GM21825 (cell line): ENCODE measurements around the gene MIOS.

Source experiments
- ATAC-seq: cut with Tn5 transposase; IDR thresholded peaks from one replicate; pipeline ENCODE4 v1.9.1; 2021; ENCODE audit warnings: mild to moderate bottlenecking, moderate library complexity; ENCODE audit not compliant: unreplicated experiment

MIOS gene

DNA sequence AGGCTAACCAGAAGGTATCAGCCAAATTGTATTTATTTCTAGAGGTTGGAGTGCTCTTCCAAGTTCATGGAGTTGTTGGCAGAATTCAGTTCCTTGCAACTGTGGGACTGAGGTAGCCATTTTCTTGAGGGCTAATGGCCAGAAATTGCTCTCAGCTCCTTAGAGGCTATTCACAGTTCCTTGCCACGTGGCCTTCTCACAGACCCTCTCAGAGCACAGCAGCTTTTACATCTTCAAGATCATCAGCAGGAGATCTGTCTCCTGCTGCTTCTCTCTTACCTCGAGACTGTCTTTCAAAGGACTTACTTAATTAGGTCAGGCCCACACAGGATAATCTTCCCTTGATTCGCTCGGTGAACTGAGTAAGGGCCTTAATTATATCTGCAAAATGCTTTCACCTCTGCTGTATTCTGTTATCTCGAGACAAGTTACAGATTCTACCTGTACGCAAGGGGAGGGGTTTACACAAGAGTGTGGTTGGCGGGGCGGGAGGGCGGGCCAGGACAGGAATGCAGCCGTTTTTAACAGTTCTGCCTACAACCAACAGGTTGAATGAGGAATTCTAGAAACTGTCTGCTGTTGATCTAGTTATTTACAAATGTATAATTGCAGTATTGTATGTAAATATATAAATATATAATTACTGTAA lies 15.0 kb downstream of the MIOS start:
- ATAC-seq: no peak

DNA sequence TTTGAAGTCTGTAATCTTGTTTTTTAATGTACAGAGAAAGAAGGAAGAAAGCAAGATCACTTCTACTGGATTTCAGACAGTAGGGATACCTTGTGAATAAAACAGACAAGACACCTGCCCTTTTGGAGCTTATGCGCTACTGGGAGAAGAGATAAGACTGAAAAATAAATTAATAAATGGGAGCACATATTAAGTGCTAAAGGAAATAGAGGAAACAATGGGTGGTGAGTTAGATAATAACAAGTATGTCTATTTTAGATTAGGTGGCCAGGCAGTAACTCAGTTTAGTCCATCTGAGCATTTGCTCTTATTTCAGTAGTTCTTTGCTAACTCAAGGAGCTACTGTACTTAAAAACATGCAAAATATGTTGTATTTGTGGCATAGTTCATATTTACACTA lies 15.9 kb downstream of the MIOS start:
- no peak for ATAC-seq

DNA sequence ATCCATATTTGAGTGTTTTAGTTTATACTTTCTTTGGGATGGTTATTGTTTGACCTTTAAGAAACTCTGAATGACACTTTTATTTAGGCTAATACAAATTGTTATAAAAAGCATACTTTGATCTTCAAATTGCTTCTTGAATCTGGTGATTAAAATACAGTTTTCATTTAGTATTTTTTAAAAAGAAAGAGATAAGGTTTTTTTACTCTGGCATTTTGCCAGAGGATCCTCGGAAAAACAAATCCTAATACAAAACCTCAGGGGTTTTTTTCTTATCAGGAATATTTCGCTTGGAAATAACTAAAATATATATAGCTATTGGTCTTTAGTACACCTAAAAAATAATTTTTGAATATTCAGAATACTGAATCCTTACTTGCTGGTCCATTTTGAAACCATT lies 17.0 kb downstream of the MIOS start:
- ATAC-seq: no peak

DNA sequence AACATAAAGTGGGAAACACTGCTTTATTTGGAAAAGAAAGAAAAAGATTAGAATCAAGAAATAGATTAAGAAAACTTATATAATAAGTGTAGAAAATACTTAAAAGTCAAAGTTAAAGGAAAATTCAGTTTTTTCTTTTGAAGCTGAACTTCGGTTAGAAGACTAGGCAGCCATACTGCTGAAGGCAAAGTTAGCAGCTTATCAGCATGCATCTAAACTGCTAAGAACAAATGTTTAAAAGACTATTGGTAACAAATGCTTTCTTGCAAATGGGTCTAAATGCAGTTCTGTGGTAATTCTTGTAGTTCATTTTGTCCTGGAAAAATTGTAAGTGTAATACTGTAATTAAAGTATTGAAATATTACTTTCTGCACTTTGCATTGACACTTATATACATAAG lies 18.0 kb downstream of the MIOS start:
- ATAC-seq: no peak

DNA sequence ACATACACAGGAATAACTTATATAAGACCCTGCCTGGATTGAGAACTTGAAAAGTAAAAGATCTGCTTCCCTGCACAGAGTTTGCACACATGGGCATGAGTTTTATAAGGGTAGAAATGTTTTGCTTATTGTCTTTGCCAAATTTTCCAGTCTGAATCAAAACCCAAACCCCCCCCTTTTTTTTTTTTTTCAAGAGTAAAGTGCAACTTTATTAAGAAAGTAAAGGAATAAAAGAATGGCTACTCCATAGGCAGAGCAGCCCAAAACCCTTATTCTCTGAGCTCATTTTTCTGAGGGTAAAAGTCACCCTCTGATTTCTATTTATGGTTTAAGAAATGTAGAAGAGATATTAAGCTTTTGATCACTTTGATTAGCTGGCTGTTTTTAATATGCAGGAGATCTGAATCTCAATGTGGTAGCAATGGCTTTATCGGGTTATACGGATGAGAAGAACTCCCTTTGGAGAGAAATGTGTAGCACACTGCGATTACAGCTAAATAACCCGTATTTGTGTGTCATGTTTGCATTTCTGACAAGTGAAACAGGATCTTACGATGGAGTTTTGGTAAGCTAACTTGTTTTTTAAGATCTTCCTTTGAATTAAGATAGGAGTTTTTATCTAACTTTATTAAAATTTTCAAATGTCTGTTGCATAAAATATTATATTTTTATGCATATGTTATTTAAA lies 18.7 kb downstream of the MIOS start:
- ATAC-seq: no peak

DNA sequence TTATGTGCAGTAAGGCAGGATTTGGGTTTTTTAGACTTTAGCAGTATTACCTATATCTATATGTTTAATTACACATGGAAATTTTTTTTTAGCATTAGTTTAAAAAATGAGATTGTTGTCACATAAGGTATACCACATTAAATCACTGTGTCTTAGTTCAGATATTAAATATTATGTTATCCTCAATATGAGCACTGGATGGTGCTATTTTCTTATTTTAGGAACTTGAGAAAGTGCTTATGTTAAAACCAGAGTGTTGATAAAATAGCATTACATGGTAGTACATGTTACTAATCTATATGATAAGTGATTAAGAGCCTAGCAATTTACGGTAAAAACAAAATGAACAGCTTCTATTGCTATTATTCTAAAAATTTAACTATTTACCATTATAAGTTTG lies 28.8 kb downstream of the MIOS start:
- ATAC-seq: no peak

DNA sequence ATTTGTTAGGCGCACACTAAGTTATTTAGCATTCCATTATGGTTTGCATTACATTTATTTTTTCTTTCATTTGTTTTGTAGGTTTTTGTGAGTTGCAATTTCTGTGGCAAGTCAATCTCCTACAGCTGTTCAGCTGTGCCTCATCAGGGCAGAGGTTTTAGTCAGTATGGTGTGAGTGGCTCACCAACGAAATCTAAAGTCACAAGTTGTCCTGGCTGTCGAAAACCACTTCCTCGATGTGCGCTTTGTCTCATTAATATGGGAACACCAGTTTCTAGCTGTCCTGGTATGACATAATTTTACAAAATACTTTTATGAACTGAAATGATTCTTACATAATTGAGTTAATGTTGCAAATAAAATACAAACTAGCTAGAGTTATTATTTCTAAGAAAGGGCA lies 29.5 kb downstream of the MIOS start:
- no peak for ATAC-seq

DNA sequence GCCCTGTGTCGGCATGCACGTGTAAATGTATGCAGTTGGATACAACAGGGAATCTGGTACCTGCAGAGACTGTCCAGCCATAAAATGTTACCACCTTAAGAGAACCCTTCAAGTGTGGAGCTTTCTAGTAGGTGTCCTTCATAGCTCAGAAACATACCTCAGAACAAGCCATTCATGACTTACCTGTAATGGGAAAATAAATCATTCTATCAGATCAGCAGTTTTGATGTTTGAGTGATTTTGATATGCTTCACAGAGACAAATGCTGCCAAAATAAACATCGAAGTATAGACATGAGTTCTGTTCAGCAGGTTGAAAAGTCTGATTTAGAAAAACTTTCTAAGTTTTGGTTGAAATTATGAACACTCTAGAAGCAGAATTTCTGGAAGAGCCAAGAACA lies 40.3 kb downstream of the MIOS start:
- ATAC-seq: no peak

DNA sequence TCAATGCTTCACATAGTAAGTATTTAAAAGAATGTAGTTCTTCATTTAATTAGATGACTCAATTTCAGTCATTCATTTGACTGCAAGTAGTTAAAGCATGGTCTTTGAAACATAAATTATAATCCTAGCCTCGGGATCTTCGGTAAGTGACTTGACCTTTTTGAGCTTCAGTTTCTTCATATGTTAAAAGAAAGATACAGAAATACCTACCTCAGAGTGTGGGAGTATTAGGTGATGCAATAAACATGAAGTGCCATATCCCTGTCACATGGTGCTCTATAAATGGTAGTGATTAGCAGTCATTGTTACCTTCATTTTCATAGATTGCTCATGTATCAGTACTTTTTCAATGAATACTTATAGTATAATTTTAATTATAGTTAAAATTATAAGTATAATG lies 42.6 kb downstream of the MIOS start:
- ATAC-seq: no peak

DNA sequence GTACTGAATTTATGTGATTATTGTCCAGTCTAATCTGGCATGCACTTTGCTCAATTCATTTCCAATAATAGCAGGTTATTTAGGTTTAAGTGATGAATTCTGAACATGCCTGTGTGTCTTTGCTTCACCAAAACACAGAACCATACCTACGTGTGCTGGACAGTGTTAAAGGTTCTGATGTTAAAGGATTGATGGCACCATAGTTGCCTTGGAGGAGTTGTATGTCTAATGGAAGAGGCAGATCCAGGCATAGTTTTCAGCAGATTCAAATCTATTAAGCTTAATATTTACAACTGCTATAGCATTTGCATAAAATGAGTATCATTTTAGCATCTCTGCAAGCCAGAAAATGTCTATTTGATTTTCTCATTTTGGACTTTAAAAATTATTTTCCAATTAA lies 45.8 kb downstream of the MIOS start:
- no peak for ATAC-seq

DNA sequence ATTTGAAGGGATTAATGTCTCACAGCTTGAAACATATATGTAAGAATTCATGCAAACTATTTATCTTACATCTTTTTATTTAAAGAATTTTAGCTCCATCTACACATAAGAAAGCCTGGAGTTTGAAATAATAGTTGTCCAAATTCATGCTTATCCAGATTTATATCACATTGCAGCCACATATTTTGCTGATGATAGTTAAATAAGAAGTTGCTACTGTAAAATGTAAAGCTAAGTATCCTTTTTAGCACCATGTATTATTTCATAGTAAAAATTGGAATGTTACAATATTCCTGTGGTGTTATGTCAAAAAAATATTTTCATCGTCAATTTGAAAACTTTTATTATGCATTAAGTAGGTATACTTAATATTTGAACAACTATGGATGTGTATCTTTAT lies 46.5 kb downstream of the MIOS start:
- no peak for ATAC-seq

DNA sequence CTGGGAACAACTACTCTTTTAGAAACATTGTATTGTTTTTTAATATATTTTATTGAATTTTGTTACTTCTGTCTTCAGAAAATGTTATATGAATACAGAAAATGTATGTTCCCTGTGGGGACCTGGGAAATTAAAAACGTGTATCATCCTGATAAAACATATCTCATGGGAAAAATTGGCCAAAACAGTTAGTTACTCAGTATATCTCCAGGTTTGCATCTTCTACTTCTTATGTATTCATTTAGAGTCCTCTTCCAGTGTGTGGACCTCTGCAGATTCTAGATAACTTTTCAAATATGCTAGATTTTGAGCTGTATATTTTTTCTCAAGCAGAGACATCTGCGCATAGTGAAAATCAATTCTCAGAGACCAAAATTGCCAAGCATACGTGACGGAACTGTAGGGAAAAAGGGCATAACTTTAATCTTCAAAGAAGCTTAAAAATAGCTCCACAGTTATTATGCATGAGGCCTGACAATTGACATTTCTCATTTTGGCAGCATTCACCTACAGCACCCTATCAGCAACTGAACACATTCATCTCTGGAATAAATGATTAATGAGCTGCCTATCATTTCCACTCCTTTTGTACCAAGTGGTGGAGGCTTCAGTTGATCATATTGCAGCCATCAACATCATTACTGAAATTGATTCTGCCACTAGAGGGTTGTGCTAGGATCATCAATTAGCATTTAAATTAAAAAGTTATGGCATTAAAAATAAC lies 47.5 kb downstream of the MIOS start:
- ATAC-seq: no peak

DNA sequence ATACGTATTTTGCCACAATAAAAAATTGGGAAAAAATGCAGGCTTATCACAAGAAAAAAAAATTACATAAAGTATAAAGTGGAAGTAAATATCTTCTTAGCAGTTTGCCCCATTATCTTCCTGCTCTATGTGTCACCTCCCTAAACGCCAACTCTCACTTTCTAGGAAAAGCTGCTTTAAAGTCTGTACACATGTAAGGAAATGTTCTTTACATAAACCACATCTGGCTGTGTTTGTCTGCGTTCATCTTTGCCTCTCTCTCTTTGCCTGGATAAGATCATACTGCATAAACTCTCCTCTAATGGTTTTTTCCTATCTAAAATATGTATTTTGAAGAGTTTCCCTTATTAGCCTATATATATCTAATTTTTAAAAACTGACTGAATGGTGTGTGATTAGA lies 50.9 kb downstream of the MIOS start:
- no peak for ATAC-seq

DNA sequence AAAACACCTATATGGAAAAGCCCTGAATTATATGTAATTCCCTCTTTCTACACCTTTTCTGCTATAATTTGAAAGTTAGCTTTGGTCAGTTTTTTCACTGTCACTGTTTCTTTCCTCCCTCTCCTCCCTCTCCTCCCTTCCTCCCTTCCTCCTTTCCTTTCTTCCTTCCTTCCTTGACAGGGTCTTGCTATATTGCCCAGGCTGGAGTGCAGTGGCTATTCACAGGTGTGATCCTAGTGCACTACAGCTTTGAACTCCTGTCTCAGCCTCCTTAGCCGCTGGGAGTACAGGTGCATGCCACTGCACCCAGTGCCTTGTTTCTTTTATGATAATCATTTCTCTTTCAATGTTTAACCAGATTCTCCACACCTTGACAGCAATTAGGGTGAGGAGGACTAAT lies 51.7 kb downstream of the MIOS start:
- no peak for ATAC-seq

DNA sequence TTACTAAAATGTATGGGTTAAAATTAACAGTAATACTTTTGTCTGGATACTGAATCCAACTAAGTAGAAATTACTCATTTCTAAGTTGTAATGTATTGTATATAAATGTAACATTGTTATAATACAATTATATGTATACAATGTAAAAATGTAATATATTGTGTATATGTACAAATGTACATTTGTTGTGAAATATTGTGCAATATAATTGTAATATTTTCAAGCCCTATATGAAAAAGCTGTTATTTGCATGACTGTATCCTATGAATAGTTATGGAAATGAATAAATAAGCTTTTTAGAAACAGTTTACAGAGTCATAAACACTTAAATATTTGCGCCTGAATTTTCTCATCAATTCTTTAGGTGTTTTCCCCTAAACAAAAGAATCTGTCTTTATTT lies 53.6 kb downstream of the MIOS start:
- ATAC-seq: no peak

DNA sequence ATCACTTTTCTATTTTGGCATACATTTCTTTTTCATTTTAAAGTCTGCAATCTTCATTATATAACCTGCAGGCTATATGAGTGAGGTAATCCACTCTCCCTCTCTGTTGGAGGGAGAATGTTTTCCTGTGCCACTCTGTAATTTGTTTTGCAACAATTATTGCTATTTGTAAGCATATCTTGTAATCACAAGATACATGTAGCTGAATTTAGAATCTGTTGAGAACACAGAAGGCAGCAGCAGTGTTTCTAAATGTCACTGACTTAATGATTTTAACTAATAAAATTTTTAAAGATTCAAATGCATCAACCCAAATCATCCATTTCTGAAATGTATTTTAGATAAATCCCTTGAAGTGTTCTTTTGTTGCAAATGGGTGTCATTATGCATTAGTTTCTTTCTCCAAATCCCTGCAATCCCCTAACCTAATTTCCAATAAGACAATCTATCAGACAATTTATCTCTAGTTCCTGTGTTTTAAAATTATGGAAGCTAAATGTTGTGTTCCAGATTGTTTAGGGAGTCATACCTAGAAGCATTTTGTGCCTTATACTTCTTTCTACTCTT lies 54.0 kb downstream of the MIOS start:
- ATAC-seq: no peak

DNA sequence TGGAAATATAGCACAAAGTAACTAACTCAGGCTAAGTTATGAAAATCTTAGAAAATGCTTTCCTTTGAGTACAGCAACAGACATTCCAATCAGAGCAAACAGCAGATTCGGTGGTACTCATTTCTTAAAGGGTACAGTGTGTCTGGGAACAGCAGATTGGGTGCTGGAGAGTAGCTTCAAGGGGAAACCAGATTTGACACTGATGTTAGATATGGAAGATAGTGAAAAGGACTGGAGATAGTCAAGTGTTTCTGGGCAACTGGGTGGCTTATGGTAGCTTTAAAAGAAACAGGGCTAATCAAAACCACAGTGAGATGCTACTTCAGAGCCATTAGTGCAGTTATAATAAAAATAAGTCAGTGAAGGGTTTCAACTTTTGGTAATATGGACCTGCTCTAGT lies 61.8 kb downstream of the MIOS start:
- ATAC-seq: no peak

DNA sequence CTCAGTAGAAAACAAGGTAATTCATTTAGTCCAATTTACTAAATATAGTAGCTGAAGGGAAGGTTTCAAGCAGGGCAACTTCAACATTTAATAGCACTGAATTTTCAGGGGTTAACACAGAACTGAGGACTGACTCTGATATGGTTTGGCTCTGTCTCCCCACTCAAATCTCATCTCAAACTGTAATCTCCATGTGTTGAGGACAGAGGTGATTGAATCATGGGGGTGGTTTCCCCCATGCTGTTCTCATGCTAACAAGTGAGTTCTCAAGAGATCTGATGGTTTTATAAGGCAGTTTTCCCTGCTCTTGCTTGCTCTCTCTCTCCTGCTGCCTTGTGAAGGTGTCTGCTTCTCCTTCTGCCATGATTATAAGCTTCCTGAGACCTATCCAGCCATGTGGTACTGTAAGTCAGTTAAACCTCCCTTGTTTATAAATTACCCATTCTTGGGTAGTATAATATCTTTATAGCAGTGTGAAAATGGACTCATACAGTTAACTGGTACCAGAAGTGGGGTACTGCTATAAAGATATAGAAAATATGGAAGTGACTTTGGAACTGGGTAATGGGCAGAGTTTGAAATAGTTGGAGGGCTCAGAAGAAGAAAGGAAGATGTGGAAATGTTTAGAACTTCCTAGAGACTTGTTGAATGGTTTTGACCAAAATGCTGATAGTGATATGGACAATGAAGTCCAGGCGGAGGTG lies 64.1 kb downstream of the MIOS start:
- ATAC-seq: no peak

DNA sequence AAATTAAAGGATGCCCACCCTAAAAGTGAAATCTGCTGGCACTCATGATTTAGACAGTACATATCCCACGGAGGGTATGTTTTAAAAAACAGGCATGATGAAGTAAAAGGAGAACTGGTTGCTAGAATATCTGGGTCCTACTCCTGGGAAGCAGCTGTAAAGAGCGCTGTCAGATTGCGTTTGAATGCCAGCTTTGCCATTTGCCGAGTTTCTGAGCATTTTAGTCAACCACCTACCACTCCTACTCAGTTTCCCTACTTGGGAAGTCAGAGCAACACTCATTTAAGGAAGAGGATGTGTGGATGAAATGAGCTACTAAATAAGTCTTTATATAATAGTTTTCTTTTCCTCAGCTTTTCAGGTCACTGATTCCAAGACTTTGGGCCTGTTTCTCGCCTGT lies 72.7 kb downstream of the MIOS start:
- ATAC-seq: no peak

DNA sequence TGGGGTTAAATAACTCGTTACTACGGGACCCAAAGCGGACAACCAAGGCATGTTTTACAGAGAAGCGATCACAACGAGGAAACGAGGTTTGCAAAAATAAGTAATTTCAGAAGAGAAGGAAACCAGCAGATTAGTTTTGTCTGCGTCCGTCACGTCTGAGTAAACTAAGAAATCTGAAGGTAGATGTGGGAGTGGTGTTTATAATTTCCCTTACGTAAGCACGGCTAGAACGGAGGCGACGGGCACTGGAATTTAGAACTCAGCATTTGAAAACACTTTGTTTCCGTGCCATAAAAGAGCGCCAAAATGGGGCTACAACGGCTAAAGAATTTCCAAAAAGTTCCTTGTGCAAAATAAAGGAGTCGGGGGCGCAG lies 73.2 kb downstream of the MIOS start:
- no peak for ATAC-seq
